Activated naive CD4-positive, alpha-beta T cell (primary cell): ENCODE results near the gene MAPK7.

Experiments used
- DNase-seq, 4 experiments: peaks; one replicate each; lab custom pipeline; 2025; lab: John Stamatoyannopoulos, UW

MAPK7 gene

DNA sequence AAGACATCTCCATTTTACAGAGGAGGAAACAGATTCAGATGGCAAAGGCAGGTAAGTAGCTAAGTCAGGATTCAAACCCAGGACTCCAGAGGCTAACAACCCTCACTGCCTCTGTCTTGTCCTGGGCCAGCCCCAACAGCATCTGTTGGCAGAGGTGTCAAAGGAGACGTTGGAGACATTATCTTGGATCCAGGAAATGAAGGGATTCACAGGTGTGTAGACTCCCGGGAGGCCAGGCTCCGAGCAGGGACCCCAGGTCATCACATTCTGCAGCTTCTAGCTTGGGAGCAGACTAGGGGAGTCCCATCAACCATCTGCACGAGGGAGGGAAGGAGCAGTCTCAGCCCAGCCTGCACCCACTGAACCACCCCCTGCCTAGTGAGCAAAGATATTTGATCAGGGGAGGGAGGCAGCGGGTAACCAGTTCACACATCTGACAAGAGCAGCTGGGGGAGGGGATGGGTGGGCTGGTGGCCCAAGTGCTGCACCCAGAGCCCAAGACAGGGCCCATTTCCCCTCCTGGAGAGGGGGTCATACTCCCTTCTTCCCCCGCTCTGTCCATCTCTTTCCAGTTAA, 14.8 kb upstream of the MAPK7 start:
- DNase-seq: no peak

DNA sequence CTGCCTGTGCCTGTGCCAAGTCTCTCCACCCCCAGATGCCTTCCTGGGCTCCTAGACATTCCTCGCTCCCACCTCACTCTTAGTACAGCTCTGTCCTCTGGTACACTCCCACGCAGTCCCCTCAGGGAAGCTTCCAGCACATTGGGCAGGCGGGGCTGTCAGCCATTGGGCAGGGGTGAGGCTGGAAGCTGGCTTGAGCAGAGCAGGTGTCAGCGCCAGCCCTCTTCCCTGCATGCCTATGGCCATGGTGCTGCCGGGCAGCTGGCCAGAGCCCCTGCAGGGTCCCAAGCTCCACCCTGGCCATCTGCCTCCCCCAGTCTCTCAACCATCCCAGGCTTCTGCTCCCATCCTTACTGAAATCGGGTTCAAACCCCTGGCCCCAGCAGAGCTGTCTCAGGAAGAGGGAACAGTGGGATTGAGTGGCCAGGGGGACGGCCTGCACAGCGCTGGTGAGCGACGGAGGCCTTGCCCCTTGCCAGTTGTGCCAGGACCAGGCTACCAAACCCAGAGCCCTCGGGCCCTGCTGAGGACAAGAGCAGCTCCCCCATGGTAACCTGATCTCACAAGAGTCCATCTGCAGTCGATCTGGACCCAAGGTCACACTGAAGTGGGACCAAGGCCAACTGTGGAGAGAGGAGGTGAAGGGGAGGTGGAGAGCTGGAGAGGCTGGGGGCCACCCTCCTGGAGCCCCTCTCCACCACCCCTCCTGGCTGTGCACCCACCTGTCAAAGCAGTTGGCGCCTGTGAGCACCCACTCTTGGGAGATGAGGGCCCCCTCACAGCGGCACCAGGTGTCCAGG, 13.4 kb upstream of the MAPK7 start:
- no peak for DNase-seq

DNA sequence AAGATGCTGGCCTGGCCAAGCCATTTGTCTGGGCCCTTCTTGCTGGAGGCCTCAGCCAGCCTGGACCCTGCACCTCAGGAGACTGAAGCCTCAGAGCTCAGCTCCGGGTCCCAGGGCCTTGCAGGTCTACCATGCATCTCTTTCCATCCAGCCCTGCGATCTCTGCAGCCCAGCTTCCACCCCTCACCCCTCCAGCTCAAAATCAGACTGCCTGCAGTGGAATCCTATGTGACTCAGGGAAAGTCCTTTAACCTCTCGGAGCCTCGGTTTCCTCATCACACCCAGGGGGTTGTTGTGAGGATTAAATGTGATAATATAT, 12.8 kb upstream of the MAPK7 start:
- DNase-seq: no peak

DNA sequence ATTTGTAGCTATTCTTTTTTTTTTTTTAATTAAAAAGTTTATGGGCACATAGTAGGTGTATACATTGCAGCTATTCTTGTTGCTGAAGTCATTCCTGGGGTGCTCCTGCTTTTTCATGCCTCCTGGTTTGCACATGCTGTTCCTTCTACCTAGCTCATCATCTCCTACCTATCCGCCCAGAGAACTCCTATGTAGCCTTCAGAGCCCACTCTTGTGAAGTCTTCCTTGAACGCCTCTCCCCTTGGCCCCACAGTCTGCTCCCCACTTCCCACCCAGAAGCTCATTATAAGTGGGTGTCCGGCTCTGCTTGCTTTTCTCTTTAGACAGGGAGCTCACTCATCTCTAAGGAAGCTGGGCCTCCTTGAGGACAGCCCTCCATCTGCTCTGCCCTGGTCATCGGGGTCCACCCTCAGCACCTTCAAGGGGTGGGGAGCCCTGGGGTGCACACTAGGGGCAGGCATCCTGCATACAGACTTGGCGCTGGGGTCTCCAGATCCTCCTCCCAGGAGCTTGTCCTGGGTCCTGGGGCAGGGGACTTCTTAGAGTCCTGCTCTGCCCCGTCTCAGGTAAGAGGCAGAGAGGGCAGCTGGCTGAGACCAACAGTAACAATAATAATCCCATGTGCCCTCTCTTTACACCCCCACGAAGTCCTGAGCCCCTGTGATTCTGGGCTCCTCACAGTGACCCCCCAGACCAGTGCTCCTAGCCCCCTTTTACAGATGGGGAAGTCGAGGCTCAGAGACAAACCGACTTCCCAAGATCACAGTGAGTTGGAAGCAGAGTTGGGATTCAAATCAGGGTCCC, 12.3 kb upstream of the MAPK7 start:
- no peak for DNase-seq

DNA sequence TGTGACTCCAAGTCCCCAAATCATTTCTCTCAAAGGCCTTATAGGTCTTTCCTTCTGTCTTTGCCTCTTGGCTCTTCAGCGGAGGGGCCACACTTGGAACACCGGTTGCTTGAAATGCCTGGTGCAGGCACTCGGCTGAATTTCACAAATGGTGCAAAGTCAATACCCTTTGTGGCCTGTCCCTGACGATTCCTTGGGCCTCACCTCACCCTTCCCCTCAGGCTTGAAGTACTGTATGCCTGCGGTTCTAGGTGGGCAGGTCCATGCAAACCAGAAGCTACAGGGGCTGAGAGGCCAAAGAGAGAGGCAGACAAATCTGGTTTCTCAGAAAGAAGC, 11.7 kb upstream of the MAPK7 start:
- DNase-seq: no peak

DNA sequence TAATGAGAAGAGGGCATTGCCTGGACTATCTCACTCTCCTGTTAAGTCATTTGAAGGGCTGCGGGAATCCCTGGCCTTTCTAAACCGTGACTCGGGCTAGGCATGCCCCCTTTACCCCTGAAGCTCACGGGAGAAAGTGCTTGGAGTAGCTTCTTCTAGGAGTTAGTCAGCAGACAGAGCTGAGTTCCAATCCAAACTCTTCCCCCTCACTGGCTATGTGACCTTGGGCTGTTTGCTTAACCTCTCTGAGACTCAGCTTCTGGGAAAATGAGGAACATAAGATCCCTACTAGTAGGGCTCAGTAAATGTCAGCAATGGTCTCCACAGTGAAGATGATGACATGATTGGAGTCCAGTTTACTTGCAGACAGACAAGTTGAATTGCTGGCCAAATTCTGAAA, 10.1 kb upstream of the MAPK7 start:
- no peak for DNase-seq

DNA sequence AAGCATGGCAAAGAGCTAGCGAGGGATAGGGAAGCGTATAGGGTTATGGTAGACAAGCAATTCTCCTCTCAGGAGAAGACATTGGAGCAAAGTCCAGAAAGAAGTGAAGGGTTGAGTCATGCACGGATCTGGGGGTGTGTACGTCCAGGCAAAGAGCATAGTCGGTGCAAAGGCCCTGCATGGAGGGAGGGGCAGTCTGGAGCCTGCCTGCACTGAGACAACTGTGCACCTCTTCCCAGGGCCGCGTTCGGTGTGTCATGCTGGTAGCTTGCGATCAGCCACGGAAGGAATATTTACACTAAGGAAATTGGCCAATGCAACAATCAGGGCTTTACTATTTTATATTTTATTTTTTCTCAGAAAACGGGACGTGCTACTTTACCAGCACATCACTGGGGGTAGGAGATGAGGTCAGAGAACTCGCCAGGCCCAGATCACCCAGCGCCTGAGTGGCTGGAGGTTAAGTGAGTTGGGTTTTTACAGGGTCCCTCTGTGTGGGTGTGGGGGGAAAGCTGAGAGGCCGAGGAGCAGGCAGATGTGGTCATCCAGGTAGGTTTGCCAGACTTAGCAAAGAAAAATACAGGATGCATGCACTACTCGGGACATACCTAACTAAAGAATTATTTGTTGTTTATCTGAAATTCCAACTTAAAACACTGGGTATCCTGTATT, 9.1 kb upstream of the MAPK7 start:
- no peak for DNase-seq

DNA sequence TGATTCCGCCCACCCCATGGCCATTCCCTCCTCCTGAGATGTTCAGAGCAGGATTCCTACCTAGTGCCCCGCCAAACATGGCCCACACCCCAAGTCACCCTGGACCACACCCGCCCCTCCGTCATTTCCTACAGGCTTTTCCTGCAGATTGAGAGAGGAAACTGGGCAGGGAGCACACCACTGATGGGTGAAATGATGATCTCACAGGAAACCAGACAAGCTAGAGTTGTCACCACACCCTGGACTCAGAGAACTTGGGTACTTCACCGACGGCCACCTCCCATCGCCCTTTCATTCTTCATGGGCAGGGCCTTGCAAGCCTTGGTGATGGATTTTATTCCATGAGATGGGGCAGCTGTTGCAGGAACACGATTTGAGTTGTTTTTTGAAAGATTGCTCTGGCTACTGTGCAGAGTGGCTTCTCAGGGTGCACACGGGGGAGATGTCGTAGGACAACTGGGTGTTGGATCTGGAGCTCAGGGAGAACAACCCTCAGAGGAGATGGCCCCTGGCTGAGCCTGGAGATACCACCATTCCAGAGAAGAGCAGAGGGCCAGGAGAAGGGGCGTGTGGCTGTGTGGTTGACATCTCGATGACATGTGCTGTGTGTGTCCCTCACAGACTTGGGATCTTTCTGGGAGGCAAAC, 8.3 kb upstream of the MAPK7 start:
- no peak for DNase-seq

DNA sequence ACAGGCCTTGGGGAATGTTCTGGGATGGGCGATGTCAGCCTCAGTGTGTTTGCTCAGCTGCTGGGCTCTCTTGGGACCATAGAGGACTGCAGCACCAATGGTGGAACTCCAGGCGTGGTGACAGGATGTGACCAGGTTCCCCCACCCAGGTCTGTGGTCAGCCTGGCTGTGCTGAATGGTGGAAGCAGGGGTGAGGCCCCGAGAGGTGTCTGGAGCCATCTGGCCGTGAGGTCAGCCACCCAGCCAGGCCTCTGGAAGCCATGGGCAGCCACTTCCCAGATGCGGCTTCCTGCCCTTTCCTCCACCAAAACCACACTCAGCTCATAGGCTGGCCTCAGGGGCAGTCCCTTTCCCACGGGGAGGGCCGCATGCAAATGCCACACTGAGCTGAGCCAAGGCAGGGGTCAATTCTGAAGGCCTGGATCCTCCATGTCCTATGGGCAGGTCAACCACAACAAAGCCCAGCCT, 7.8 kb upstream of the MAPK7 start:
- no peak for DNase-seq

DNA sequence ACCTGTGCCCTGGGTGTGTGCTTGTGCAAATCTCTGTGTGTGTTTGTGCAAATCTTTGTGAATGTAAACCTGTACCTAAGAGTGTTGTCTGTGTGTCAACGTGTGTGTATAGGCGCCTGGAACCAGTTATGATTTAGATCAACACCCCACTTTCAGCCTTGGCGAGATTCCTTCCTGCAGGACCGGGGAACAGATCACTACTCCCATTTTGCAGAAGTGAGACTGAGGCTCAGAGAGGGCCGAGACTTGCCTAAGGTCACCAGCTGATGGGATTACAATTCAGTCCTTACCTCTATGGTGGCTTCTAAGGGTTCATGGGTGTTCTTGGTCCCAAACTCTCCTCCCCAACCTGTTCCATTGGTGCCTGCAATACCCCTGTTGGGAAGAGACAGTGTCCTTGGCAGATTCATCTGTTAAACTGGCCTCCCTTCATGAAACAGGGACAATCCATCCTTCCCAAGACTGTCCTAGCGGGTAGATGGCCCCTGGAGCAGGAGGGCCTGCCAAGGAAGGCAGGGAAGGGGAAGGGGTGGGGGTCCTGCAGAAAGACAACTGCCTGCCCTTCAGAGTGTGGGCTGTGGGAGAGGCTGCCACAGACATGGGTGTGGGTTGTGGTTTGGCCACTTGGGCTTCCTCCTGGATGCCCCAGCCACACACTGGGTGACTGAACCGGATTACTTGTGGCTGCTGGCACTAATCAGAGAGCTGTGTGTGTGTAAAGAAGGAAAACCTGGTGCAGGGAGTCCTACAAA, 6.9 kb upstream of the MAPK7 start:
- no peak for DNase-seq

DNA sequence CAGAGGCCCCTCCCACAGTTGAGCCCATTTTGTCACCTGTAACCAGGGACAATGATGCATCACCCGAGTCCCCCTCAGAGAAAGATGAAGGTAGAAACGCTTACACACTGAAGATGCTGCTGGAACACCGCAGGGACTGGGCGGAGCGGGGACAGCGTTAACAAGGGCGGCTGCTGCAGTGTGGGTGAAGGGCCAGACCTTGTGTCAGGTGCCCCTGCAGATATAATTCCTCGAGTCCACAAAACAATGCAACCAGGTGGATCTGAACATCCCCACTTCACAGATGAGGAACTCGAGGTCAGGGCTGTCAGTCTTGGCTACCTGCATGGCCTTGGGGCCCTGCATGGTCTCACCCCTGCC, 6.3 kb upstream of the MAPK7 start:
- DNase-seq: no peak

DNA sequence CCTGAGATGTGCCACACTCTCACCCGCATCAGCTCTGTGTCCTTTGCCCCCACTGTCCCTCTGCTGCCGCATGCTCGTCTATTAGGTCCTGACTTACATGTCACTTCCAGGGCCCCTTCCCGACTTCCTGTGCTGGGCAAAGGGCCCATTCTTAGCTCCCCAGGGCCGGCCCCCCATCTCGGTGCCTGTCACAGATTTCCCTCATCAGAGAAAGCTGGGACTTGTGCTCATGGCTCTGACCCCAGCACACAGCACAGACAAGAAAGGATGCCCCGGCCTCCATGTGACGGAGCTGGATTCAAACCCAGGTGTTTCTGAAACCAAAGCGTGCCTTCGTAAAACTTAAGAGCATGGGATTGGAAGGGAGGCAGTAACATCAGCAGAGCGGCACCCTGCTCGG, 5.9 kb upstream of the MAPK7 start:
- no peak for DNase-seq

DNA sequence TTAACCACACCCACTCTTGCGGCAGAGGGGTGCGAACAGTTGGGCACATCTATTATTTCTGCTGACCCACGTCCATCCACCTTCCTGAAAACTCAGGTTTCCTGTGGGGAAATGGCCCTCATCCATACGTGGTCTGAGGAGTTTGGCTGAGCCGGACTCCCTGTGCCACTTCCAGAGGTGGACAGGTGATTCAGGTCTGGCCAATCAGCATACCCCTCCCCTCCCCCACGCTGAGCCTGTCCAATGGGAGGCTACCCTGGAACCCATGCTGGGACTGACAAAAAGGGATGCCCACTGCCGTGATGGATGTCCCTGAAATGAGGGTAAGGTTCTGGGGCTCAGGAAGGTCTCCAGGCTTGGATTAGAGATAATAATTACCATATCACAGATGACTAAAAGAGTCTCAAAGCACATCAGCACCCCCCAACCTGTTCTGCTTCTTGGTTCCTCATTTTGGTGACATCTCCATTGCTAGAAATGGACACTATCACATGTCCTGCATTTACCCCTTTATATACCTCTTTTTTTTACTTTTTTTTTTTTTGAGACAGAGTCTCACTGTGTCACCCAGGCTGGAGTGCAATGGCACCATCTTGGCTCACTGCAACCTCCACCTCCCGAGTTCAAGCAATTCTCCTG, 5.3 kb upstream of the MAPK7 start:
- DNase-seq: no peak

DNA sequence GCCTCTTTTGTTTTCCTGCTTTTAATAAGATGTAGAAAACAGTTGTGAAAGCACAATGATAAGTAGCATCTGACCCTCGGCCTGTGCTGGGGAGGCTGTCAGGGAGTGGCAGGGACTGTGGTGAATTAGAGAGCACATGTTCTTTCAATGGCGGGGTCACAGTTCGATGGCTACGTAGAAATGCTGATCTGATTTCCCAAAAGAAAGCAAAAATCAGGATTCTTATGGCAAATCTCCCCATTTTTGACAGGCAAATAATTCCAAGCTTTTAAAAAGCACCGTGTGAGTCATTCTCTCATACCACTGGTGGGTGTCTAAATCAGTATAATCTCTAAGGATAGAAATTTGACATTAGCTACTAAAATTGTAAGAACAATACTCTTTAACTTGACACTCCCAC, 4.2 kb upstream of the MAPK7 start:
- no peak for DNase-seq

DNA sequence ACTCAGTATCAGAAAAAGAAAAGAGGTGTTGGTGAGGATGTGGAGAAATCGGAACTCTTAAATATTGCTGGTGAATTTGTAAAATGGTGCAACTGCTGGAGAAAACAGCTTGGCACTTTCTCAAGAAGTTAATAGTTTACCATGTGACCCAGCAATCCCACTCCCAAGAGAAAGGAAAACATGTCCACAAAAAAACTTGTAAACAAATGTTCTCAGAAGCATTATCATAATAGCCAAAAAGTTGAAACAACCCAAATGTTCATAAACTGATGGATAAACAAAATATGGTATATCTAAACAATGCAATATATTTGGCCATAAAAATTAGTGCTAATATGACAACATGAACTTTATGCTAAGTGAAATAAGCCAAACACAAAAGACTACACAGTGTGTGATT, 2.6 kb upstream of the MAPK7 start:
- no peak for DNase-seq

DNA sequence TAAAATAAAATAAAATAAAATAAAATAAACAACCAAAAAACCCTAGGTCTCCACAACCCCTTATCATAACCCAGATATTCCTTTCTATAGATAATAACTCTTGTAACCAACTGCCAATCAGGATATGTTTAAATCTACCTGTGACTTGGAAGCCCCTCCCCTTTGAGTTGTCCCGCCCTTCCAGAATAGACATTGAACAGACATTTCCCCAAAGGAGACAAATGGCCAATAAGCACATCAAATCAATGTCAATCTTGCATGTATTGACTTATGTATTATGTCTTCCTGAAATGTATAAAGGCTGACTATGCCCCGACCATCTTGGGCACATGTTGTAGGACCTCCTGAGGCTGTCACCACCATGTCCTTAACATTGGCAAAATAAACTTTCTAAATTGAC, 1.5 kb upstream of the MAPK7 start:
- DNase-seq: no peak

DNA sequence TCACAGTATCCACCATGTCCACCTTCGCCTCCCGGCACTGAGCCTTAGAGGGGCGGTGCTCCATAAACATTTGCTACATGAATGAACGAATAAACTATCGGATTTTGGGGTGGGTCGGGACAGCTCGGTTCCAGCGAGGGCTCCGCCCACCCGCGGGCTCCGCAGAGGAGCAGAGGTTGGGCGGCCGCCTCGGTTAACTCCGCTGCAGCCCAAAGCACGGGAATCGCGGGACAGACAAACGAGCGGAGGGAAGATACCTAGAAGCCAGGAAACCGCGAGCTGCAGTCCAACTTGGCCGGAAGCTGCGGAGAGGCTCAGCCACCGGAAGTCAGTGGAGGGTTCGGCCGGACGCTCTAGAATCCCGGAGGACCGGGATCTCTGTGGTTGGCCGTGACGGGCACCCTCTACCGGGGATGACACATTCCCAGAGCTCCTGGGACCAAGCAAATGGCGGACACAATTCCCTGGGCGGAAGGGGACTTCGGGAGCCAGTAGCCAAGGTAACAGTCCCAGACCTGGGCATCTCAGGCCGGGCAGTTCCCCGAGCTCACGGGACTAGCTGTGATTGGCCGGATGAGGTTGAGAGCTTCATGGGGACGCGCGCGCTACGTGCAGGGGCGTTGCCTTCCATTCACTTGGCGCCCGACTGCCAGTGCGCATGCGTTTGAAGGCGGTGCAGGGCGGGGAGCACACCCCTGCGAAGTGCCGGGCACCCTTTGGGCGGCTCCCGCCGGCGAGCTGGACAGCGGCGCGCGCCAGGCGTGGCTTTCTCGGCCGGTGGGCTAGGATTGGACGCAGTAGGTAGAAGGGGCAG, 489 bp upstream of the MAPK7 start:
- peak; percentile 79 to 88 (median 82) for DNase-seq

DNA sequence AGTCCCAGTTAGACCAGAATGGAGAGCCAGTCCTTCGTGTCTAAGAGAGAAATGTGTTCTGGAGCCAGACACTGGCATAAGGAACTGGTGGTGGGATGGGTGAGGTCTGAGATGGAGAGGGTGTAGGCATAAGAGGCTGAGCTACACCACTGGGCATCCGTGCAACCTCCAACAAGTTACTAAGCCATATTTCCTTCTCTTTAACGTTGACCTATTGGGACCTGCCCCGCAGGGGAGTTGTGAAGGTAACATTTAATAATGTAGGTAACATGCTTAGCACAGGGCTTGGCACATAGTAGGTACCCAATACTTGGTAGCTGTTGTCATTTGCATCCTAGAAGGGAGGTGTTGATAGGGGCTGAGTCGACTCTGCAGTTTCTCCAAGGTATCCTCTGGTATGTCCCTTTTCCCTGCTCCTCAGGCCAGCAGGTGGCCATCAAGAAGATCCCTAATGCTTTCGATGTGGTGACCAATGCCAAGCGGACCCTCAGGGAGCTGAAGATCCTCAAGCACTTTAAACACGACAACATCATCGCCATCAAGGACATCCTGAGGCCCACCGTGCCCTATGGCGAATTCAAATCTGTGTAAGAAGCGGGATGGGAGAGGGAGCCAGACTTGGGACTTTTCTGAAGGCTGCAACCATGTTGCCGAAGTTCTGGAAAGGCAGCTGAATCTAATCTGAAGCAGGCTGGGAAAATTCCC, 1.2 kb downstream of the MAPK7 start:
- DNase-seq: no peak

DNA sequence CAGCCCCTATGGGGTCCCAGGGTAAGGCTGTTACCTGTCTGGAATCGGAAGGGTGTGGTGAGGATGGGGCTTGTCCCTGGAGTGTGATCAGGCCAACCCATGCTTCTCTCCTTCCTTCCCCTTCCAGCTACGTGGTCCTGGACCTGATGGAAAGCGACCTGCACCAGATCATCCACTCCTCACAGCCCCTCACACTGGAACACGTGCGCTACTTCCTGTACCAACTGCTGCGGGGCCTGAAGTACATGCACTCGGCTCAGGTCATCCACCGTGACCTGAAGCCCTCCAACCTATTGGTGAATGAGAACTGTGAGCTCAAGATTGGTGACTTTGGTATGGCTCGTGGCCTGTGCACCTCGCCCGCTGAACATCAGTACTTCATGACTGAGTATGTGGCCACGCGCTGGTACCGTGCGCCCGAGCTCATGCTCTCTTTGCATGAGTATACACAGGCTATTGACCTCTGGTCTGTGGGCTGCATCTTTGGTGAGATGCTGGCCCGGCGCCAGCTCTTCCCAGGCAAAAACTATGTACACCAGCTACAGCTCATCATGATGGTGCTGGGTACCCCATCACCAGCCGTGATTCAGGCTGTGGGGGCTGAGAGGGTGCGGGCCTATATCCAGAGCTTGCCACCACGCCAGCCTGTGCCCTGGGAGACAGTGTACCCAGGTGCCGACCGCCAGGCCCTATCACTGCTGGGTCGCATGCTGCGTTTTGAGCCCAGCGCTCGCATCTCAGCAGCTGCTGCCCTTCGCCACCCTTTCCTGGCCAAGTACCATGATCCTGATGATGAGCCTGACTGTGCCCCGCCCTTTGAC, 2.4 kb downstream of the MAPK7 start:
- DNase-seq: no peak
